ENCODE results near the gene TMEM40.

DNA sequence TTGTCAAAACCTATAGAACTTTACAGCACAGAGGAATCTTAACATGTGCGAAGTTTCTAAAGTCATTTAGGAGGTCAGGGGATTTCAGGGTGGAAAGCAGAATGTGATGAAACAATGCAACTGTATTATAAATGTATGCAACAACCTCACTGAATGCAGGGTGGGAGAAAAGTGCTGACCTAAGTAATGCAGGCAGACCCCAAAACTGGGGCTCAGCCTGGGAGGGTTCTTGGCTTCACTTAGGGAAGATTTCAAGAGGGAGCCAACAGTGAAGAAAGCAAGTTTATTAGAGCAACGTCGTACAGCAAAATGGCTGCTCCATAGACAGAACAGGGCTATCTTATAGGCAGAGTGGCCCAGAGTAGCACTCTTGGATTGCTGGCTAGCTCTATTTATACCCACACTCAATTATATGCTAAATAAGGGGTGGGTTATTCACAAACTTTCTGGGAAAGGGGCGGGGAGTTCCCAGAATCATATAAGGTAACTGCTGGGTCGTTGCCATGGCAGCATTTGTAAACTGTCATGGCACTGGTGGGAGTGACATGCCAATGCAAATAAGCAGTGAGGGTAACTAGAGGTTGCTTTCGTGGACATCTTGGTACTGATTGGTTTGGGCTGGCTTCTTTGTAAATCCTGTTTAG, 23.2 kb upstream of the TMEM40 start:
- TF ChIP-seq, protein P1, sequence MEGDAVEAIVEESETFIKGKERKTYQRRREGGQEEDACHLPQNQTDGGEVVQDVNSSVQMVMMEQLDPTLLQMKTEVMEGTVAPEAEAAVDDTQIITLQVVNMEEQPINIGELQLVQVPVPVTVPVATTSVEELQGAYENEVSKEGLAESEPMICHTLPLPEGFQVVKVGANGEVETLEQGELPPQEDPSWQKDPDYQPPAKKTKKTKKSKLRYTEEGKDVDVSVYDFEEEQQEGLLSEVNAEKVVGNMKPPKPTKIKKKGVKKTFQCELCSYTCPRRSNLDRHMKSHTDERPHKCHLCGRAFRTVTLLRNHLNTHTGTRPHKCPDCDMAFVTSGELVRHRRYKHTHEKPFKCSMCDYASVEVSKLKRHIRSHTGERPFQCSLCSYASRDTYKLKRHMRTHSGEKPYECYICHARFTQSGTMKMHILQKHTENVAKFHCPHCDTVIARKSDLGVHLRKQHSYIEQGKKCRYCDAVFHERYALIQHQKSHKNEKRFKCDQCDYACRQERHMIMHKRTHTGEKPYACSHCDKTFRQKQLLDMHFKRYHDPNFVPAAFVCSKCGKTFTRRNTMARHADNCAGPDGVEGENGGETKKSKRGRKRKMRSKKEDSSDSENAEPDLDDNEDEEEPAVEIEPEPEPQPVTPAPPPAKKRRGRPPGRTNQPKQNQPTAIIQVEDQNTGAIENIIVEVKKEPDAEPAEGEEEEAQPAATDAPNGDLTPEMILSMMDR (IDR thresholded peaks at IDR 0.05), result no peak
- no peak for TF ChIP-seq POLR2A (IDR thresholded peaks at IDR 0.05)

All from thyroid gland (tissue), 4 donors.